HUDEP-2 (cell line): Measurements from ENCODE around the gene RBM39.
"Not testable (repeated sequence)": the region's sequence is repeated elsewhere in the genome, so short reads cannot be mapped to it uniquely, and the experiment has no call there.

Source experiments
- DNase-seq, 76 experiments: peaks; one replicate each; lab custom pipeline; 2025; ENCODE audit not compliant: unreplicated experiment in 76 of 76; lab: John Stamatoyannopoulos, UW

The RBM39 gene

DNA sequence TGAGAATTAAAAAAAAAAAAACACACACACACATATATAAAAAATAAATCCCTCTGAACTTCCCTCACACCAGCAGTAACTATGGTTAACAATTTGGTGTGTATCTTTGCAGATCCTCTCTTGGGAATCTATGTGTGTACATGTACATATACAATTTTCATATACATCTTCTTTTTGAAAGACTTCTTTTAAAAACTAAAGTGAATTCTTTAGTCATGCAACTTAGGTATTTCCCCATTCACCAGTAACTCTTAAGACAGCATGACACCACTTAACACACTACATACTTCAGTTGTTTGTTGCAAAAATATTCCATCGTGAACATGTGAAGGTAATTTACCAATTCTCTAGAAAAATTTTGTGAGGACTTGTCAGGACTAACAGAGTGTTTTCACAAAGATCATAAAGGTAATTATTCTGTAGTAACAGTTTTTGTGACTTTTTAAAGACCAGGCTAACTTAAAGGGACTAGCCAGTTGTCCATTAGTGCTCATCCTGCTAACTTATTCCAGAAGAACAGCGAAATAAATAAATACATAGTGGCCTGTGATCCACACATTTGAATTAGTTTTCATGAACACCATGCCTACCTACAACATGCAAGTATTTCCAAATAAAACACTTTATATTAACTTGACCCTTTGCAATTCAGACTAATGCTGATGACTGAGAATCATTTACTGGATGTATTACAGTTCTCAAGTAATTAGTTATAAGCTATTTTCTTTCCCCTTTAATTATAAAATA lies 12.1 kb downstream of the RBM39 start:
- DNase-seq: no peak

DNA sequence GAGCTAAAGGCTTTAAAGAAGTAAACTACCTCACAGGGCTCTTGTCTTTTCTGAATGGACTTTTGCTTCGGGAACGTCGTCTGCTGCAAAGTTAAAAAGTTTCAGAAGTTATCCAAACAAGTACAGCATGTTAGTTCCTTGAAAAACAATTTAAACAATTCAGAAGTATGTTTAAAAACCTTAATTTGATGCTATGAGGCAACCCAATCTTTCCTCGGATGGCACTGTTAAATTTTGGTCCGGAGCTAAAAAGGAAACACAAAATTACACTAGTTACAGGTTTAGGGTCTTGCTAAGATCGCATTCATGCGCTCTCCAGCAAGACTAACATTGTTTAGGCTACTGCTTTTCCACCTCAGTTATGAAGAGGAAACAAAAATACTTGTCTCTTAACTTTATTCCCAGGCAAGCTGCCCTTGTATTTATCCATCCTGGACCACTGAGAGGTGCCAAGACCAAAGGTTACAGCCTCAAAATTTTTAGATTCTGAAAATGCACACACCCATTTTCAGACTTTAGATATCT lies 12.7 kb downstream of the RBM39 start:
- no peak for DNase-seq

DNA sequence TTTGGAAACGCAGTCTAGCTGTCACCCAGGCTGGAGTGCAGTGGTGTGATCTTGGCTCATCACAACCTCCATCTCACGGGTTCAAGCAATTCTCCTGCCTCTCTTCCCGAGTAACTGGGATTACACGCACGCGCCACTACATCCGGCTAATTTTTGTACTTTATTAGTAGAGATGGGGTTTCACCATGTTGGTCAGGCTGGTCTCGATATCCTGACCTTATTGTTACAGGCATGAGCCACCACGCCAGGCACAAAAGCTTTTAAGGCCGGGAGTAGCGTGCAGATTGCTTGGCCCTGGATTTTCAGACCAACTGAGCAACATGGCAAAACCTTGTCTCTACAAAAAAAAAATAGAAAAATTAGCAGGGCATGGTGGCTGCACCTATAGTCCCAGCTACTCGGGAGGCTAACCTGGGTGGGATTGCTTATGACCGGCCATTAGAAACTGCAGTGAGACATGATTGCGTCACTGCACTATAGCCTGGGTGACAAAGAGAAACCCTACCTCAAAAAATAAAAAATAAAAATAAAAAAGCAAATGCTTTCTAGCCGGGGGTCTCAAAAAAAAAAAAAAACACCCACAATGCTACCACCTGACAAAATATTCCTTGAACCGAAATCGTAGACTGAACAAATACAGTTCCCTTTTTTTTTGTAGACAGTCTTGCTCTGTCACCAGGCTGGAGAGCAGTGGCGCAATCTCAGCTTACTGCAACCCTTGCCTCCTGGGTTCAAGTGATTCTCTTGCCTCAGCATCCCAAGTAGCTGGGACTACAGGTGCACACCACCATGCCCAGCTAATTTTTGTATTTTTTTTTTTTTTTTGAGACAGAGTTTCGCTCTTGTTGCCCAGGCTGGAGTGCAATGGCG lies 15.0 kb downstream of the RBM39 start:
- no peak for DNase-seq

DNA sequence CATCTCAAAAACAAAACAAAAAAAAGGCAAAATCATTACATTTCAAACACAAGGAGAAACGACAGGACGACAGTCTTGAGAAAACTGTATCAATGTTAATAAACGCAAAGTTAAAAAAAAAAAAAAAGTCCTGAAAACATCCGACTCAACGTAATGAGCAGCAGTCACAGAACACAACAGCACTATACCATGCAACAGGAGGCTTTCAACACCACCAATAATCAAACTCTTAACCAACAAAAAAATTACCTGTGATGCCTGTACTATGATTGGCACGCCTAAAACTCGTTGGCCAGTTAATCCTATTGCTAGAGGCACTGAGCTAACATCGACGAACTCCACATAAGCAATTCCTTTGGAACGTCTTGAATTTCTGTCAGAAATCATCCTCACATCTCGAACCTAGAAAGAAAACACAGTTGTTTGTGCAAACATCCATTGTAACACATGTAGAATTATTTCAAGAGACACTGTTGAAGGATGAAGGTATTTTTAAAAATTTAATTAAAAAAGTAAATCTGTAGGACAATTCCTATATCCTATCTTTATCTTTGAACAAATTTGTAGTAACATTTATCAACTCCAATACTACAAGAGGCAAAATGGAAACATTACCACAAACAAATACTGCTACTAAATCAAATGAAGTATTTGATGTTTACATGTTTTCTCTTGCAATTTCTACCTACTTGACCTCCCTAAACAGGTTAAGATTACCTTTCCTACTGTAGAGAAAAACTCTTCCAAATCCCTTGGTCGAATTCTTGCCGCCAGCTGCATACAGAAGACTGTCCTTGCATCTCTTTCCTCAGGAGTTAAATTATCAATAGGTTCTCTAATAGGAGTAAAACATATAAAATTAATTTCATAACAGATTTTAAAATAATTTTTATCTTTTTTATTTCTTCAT lies 17.5 kb downstream of the RBM39 start:
- no peak for DNase-seq

DNA sequence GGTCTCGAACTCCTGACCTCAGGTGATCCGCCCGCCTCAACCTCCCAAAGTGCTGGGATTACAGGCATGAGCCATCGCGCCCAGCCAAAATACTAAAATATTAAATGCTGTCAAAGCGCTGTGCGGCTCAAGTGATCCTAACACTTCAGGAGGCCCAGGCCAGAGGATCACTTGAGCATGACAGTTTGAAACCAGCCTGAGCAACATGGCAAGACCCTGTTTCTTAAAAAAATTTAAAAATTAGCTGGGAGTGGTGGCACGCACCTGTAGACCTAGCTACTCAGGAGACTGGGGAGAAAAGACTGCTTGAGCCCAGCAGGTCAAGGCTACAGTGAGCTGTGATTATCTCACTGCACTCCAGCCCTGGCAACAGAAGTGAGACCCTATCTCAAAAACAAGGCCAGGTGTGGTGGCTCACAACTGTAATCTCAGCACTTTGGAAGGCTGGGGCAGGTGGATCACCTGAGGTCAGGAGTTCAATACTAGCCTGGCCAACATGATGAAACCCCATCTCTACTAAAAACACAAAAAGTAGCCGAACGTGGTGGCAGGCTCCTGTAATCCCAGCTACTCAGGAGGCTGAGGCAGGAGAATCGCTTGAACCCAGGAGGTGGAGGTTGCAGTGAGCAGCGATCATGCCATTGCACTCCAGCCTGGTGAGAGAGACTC lies 18.3 kb downstream of the RBM39 start:
- DNase-seq: not testable (repeated sequence)

DNA sequence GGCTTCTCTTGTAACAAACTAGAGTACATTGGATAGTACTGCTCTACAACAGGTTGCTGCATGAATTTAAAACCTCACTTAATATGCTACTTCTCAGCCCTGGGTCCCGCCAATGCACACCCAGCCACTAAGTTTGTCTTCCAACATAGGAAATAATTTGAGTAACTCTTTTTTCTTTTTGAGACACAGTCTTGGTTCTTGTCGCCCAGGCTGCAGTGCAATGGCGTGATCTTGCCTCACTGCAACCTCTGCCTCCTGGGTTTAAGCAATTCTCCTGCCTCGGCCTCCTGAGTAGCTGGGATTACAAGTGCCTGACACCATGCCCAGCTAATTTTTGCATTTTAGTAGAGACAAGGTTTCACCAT lies 18.8 kb downstream of the RBM39 start:
- not testable (repeated sequence) for DNase-seq

DNA sequence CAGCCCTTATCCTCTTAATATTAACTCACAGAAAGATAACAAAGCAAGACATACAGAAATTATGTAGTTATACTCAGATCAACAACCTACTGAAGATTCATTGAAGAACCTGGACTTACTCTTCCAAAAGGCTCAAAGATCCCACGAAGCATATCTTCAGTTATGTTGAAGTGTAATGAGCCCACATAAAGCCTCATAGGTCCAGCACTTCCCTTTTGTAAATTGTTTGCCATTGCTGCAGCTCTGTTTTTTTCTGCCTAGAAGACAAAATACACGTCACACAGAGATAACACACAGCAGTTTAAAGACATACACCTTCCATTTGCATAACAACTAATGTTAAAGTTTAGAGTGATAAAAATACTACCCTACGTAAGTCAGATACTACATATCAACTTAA lies 20.4 kb downstream of the RBM39 start:
- no peak for DNase-seq

DNA sequence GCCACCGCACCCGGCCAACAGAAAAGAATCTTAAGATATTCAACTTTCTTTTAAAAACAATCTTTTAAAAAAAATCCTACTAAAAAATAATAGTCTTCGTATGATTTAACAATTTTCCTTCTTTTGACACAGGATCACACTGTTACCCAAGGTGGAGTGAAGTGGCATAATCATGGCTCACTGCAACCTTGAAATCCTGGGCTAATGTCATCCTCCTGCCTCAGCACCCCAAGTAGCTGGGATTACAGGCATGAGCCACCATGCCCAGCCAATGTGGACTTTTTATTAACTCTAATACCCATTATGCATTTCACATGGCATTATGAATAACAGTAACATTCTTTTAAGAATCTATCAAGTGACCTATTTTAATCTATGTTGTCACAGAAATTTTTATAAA lies 20.8 kb downstream of the RBM39 start:
- no peak for DNase-seq

DNA sequence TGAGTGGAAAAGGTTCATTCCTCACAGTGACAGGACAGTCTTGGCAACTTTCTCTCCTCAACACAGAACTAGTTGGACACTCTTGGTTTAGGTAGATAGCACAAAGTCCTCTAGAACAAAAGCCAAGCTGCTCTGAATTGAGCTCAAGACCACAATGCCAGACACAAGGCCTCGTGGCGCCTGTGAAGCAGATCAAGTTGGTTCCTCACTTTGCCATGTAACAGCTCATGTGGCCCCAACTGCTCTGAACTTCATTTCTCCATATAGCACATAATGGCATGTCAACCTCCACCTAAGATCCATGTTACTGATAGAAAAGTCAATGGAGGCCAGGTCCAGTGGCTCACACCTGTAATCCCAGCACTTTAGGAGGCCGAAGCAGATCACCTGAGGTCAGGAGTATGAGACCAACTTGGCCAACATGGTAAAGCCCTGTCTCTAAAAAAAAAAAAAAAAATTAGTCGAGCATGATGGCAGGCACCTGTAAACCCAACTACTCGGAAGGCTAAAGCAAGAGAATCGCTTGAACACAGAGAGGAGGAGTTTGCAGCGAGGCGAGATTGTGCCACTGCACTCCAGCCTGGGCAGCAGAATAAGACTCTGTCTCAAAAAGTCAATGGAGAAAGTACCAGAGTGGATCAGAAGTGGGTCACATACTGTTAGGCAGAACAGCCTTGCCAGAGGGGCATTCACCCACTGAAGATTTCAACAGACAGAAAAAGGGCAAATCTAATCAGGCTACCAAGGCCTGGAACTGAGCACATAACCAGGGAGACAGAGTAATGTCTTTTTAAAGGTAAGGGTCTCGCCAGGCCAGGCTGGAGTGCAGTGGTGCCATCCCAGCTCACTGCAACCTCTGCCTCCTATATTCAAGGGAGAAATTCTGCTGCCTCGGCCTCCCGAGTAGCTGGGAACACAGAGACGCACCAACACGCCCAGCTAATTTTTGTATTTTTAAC lies 21.6 kb downstream of the RBM39 start:
- DNase-seq: no peak

DNA sequence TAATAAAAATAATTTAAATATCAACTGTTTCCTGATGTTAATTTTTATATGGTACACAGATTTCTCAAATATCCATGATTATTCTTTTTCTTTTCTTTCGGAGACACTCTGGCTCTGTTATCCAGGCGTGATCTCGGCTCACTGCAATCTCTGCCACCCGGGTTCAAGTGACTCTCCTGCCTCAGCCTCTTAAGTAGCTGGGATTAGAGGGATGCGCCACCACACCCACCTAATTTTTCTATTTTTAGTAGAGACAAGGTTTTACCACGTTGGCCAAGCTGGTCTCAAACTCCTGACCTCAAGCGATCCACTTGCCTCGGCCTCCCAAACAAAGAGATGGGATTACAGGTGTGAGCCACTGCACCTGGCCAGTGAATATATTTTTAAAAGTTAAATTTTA lies 22.3 kb downstream of the RBM39 start:
- DNase-seq: no peak

DNA sequence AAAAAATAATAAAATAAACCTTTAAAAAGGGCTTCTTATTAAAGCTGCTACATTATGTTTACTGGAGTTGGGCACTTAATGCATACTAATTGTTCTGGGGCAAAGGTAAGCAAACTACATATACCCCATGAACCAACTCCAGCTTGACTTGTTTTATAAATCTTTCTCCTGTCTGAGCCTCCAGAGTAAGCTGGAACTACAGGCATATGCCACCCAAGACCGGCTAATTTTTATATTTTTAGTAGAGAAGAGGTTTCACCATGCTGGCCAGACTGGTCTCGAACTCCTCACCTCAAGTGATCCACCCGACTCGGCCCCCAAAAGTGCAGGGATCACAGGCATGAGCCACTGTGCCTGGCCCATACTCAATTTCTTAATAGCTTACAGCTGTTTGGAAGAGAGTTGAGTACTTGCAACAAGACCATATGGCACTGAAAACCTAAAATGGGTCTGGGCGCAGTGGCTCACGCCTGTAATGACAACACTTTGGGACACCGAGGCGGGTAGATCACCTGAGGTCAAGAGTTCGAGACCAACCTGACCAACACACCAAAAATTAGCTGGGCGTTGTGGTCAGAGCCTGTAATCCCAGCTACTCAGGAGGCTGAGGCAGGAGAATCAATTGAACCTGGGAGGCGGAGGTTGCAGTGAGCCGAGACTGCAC lies 23.0 kb downstream of the RBM39 start:
- DNase-seq: no peak

DNA sequence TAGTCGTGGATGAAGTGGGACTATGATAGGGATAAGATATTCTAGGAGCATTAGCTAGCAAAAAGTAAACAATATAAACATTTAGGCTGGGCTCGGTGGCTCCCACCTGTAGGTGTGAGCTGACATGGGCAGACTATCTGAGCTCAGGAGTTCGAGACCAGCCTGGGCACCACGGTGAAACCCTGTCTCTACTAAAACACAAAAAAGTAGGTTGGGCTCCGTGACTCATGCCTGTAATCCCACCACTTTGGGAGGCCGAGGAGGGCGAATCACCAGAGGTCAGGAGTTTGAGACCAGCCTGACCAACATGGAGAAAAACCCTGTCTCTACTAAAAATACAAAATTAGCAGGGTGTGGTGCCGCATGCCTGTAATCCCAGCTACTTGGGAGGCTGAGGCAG lies 23.7 kb downstream of the RBM39 start:
- not testable (repeated sequence) for DNase-seq

DNA sequence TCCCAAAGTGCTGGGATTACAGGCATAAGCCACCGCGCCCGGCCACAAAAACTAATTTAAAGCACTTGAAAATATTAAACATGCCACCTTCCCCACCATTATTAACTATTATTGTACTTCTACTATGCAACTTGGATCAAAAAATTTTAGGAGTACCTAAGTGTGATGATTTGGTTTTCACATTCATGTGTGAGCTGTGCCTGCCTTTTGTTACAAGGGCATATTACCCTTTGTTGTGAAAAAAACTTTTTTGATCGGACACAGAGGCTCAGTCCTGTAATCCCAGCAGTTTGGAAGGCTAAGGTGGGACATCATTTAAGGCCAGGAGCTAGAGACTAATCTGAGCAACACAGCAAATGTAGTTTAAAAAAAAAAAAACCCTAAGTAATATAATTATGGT lies 25.7 kb downstream of the RBM39 start:
- DNase-seq: no peak

DNA sequence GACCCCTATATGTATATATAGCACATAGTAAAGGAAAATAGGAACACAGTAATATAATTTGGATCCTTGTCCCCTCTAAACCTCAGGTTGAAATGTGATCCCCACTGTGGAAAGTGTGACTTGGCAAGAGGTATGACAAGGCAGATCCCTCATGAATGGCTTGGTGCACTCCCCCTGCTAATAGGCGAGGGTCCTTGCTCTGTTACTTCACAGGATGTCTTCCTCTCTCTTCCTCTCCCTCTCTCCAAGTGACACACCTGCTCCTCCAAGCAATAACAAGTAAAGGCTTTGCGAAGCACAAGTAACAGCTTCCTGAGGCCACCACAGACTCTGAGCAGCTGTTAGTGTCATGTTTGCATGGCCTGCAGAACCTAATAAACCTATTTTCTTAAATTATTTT lies 26.4 kb downstream of the RBM39 start:
- no peak for DNase-seq

DNA sequence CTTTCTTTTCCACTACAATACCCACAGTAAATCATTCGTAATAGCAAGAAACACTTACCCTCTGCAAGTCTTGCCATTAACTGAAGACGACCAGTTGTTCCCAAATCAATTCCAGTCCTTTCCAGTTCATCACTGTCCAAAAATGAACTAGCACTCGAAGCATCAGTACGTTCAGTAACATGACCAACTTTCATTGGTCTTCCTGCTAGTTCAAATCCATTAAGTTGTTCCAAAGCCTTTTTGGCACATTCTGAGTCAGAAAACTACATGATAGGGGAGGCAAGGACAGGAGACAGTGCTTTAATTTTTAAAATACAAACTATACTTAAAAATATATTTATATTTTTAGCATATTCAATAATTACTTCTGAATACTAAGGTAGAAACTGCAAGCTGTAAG lies 27.9 kb downstream of the RBM39 start:
- DNase-seq: no peak

DNA sequence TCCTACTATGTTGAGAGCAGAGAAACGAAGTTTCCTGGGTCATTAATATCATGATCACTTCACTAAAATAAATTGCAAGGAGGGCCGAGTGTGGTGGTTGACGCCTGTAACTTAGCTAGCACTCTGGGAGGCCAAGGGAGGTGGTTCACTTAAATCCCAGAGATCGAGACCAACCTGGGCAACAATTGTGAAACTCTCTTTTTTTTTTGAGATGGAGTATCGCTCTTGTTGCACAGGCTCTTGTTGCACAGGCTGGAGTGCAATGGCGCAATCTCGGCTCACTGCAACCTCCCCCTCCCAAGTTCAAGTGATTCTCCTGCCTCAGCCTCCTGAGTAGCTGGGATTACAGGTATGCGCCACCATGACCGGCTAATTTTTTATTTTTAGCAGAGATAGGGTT lies 28.9 kb downstream of the RBM39 start:
- not testable (repeated sequence) for DNase-seq

DNA sequence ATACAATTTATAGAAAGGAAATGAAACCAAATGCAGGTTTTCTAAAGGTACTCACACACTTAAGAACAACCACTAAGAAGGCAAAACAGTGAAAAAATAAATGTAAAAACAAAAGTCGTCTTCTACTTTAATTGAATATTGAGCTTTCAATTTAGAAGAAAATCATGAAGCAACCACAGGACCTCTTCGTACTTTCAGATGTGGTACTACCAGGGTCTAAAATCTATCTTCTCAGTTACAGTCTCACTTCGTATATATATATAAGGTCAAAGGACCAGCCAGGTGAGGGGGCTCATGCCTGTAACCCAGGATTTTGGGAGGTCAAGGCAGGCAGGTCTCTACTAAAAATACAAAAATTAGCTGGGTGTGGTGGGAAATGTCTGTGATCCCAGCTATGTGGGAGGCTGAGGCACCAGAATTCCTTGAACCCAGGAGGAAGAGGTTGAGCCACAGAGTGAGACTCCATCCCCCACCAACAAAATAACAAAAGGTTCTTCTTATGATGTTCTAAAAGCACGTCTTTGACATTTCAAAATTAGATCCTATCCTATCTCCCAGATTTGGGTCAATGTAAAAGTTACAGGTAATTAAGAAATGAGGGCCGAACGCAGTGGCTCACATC lies 30.4 kb downstream of the RBM39 start:
- no peak for DNase-seq

DNA sequence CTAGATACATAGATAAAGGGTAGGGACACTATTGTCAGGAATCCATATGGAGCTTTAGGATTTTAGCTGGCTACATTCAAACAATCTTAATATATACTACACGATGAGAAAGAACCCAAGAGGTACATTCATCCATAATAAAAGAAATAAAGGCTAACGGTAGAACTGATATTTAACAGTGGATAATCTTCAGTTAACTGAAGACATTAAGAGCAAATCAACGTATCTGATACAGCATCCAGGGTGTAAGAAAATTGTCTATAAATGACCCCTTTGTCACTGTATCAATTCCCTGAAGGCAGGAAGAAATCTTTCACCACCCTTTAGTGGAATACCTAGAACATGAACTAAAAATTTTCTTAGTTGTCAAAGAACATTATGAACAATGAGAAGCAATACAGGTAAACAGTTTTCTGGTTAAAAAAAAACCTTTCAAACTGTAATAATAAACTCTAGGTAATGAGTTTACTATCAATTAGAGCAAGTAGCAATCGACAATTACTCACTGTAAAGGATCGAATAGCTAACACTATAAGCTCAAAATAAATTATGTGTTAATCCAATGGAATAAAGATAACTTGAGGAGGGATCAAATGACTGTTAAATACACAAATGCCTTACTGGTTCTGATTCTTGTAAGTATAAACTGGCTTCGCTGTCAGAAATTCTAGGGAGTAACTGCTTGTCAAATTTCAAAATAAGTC lies 31.0 kb downstream of the RBM39 start:
- DNase-seq: no peak
